Stimulated activated CD4-positive, alpha-beta T cell treated with anti-CD3 and anti-CD28 coated beads, Interleukin-12 subunit alpha, Interleukin-12 subunit beta, amount 100 ng/mL, for 4 hours (primary cell): ENCODE measurements around the gene USP17L15.
"Not testable (repeated sequence)": the region's sequence is repeated elsewhere in the genome, so short reads cannot be mapped to it uniquely, and the experiment has no call there.

Experiments
- DNase-seq: peaks from one replicate; pipeline ENCODE4 v3.0.0-alpha.2; 2020

Gene USP17L15

GRCh38 chr4:9234085-9234484 is at the start of gene USP17L15:
TSS of gene USP17L15 (plus strand) at chr4:9234385. CDS start at chr4:9234385, 0 bp downstream.
- not testable (repeated sequence) for DNase-seq

- DNase-seq = not testable (repeated sequence)
These were observed 23.8 kb upstream of the USP17L15 start, which contains the start of gene USP17L10 for GRCh38 chr4:9210357-9210756. TSS of gene USP17L10 (plus strand) at chr4:9210657. CDS start at chr4:9210657, 0 bp downstream.

- not testable (repeated sequence) for DNase-seq
These were observed 19.5 kb upstream of the USP17L15 start for GRCh38 chr4:9214701-9215100.

- DNase-seq = not testable (repeated sequence)
These were observed 19.1 kb upstream of the USP17L15 start, which contains the start of gene USP17L11 for GRCh38 chr4:9215105-9215504. TSS of gene USP17L11 (plus strand) at chr4:9215405. CDS start at chr4:9215405, 0 bp downstream.

- not testable (repeated sequence) for DNase-seq
These were observed 14.3 kb upstream of the USP17L15 start, which contains the start of gene USP17L12 for GRCh38 chr4:9219852-9220251. TSS of gene USP17L12 (plus strand) at chr4:9220152. CDS start at chr4:9220152, 0 bp downstream.

GRCh38 chr4:9224596-9224995 is 9.6 kb upstream of the USP17L15 start, which contains the start of gene USP17L13:
TSS of gene USP17L13 (plus strand) at chr4:9224896. CDS start at chr4:9224896, 0 bp downstream.
- not testable (repeated sequence) for DNase-seq

GRCh38 chr4:9230249-9230648 is 3.9 kb upstream of the USP17L15 start:
- not testable (repeated sequence) for DNase-seq

- not testable (repeated sequence) for DNase-seq
These were observed 4.3 kb downstream of the USP17L15 start for GRCh38 chr4:9238461-9238860.

GRCh38 chr4:9243579-9243978 is 9.4 kb downstream of the USP17L15 start, which contains the start of gene USP17L17:
TSS of gene USP17L17 (plus strand) at chr4:9243879. CDS start at chr4:9243879, 0 bp downstream.
- not testable (repeated sequence) for DNase-seq

- peak; percentile 0 for DNase-seq
These were observed 13.9 kb downstream of the USP17L15 start, which contains the start of gene USP17L18 for GRCh38 chr4:9247953-9248680. TSS of gene USP17L18 (plus strand) at chr4:9248630. CDS start at chr4:9248630, 0 bp downstream.

- not testable (repeated sequence) for DNase-seq
These were observed 18.9 kb downstream of the USP17L15 start, which contains the start of gene USP17L19 for GRCh38 chr4:9253078-9253477. TSS of gene USP17L19 (plus strand) at chr4:9253378. CDS start at chr4:9253378, 0 bp downstream.

GRCh38 chr4:9257824-9258223 is 23.6 kb downstream of the USP17L15 start, which contains the start of gene USP17L20:
TSS of gene USP17L20 (plus strand) at chr4:9258124. CDS start at chr4:9258124, 0 bp downstream.
- not testable (repeated sequence) for DNase-seq

GRCh38 chr4:9262572-9262971 is 28.4 kb downstream of the USP17L15 start, which contains the start of gene USP17L21:
TSS of gene USP17L21 (plus strand) at chr4:9262872. CDS start at chr4:9262872, 0 bp downstream.
- DNase-seq = not testable (repeated sequence)

GRCh38 chr4:9267319-9267718 is 33.1 kb downstream of the USP17L15 start, which contains the start of gene USP17L22:
TSS of gene USP17L22 (plus strand) at chr4:9267619. CDS start at chr4:9267619, 0 bp downstream.
- not testable (repeated sequence) for DNase-seq

- DNase-seq = peak; percentile 4
These were observed 37.5 kb downstream of the USP17L15 start for GRCh38 chr4:9271719-9272118.
